Measurements from ENCODE around the gene UGGT2.

- TF ChIP-seq CTCF (IDR thresholded peaks at IDR 0.05) (no peak), POLR2A (IDR thresholded peaks at IDR 0.05) (no peak)
Observed at GRCh38 chr13:95756072-95756471, 297.1 kb downstream of the UGGT2 start.

Data from adrenal gland (tissue), 5 donors.